Stimulated activated memory B cell treated with anti-CD40 and anti-IgM and Interleukin-4, amounts not matched to agents 10 μg/mL and 1 μg/mL and 100 μg/mL, for 72 hours (primary cell): ENCODE measurements around the gene CFAP65.

Experiments used
- ATAC-seq: fragments of 150-1000 bp; cut with Tn5 transposase; 2 replicates; pipeline ENCODE4 v1.10.0; 2021
- H3K27ac Mint-ChIP-seq: one replicate; pipeline ENCODE4 v1.8.0; 2022; ENCODE audit warnings: mild to moderate bottlenecking, mixed read lengths
- H3K27me3 Mint-ChIP-seq: one replicate; pipeline ENCODE4 v1.8.0; 2022; ENCODE audit warnings: mixed read lengths
- H3K36me3 Mint-ChIP-seq: one replicate; pipeline ENCODE4 v1.8.0; 2022; ENCODE audit warnings: mixed read lengths
- H3K4me1 Mint-ChIP-seq: one replicate; pipeline ENCODE4 v1.8.0; 2022; ENCODE audit warnings: mixed read lengths
- H3K4me3 Mint-ChIP-seq: one replicate; pipeline ENCODE4 v1.8.0; 2022; ENCODE audit warnings: mild to moderate bottlenecking, moderate library complexity, mixed read lengths
- H3K9me3 Mint-ChIP-seq: one replicate; pipeline ENCODE4 v1.8.0; 2022; ENCODE audit warnings: mixed read lengths

The CFAP65 gene

DNA sequence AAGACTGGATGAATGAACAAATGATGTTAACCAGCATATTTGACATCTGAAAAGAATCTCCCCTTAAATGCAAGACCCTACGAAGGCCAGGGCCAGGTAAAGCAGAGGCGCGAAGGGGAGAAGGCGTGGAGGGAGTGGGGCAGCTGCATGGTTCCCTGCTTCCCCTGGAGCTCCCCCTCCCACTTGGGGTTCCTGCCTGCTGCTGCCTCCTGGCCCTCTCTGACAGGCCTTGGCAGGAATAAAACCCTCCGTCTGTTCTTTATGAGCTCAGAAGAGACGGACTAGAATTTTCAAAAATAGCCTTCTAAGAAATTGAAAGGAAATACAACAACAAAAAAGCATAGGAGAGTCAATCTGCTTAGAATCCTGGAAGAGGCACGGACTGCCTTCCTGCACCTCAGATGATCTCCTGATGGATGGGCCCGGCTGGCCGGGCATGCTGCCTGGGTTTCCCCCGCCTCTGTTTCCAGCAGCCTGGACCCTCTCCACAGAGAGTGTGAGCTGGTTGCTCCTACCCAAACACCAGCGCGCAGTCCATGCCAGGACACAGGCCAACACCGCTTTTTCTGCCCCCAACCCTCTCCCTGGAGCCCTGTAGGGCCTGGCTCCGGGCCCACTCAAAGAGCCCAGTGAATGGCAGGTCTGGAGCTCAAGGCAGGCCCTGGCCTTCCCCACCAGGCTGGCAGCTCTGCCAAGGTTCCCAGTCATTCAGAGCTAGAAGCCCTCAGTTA lies 23.9 kb downstream of the CFAP65 start:
- no peak overlapping the region for H3K27ac Mint-ChIP-seq
- H3K4me3 Mint-ChIP-seq = no peak overlapping the region
- ATAC-seq = no peak
- no peaks in the 10 kb centered on the region for H3K36me3 Mint-ChIP-seq
- H3K4me1 Mint-ChIP-seq = no peaks in the 10 kb centered on the region
- H3K27me3 Mint-ChIP-seq = peaks cover 63% of the 10 kb centered on the region
- H3K9me3 Mint-ChIP-seq = no peaks in the 10 kb centered on the region

- no peak overlapping the region for H3K4me3 Mint-ChIP-seq
- H3K4me1 Mint-ChIP-seq = no peaks in the 10 kb centered on the region
- no peaks in the 10 kb centered on the region for H3K9me3 Mint-ChIP-seq
- no peaks in the 10 kb centered on the region for H3K36me3 Mint-ChIP-seq
- H3K27ac Mint-ChIP-seq = no peak overlapping the region
- no peak for ATAC-seq
- peaks cover 61% of the 10 kb centered on the region for H3K27me3 Mint-ChIP-seq
Observed at GRCh38 chr2:219016721-219017120, 24.6 kb downstream of the CFAP65 start.

GRCh38 chr2:219010873-219011272 lies 30.4 kb downstream of the CFAP65 start:
- no peak for ATAC-seq
- Mint-ChIP-seq H3K4me3 (no peak overlapping the region), H3K36me3 (no peaks in the 10 kb centered on the region), H3K9me3 (no peaks in the 10 kb centered on the region), H3K27ac (no peak overlapping the region), H3K27me3 (peaks cover 73% of the 10 kb centered on the region), H3K4me1 (no peaks in the 10 kb centered on the region)

DNA sequence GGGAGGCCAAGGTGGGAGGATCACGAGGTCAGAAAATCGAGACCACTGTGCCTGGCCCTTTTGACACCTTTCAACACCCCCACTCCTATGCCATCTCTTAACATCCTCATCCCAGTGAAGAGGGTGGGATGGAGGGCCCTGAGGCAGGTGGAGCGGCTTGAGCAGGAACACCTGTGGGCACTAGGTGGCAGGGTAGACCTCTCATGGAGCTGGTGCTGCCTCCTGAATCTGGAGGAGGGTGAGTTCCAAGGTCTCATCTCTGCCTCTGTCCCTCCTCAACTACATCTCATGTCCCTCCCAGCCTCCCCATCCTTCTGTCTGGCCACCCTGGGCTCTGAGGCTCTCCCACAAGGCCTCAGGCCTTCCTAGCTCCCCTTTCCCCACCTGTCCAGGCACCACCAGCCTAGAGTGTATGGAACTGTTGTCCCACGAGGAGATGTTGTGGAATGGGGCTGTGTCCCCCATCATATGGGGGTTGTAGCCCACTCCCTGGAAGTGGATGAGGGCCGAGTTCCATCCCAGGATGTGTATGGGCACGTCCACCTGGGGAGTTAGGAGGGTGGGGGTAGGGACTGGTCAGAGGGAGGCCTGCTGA lies 31.1 kb downstream of the CFAP65 start:
- Mint-ChIP-seq H3K27ac (no peak overlapping the region), H3K4me3 (no peak overlapping the region), H3K9me3 (no peaks in the 10 kb centered on the region), H3K4me1 (no peaks in the 10 kb centered on the region), H3K27me3 (peaks cover 79% of the 10 kb centered on the region), H3K36me3 (no peaks in the 10 kb centered on the region)
- ATAC-seq = peak; percentile 14

DNA sequence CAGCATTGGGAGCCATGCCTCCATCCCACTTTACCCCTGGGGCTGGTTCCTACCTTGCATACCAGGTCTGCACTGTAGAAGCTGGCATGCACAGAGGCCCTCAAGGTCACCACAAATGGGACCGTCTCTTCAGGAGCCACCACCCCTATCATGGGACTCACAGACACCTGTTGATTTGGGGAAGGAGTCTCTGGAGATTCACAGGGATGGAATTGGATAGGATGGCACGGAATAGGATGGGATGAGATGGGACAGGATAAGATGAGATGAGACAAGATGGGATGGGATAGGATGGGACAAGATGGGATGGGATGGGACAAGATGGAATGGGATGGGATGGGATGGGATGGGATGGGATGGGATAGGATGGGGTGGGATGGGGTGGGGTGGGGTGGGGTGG lies 32.0 kb downstream of the CFAP65 start:
- no peak for ATAC-seq
- Mint-ChIP-seq H3K4me3 (no peak overlapping the region), H3K27ac (no peak overlapping the region), H3K27me3 (peaks cover 81% of the 10 kb centered on the region), H3K36me3 (no peaks in the 10 kb centered on the region), H3K9me3 (no peaks in the 10 kb centered on the region), H3K4me1 (peaks cover under 1% of the 10 kb centered on the region)

DNA sequence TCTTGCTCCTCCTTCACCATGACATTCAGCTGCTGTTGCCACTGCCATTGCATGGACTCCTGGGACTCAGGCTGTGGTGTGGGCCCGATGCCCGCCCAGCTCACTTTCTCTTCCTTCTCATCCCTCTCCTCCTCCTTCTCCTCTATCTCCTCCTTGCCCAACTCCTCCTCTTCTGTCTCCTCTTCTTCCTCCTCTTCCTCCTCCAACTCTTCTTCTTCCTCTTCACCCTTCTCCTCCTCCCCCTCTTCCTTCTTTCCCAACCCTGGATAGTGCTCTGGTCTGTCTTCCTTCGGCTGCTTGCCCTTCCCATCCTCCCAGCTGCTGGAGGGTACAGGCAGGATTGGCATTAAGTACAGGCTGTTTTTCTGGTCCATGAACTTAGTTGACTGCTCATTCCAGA lies 37.3 kb downstream of the CFAP65 start:
- ATAC-seq = no peak
- no peak overlapping the region for H3K27ac Mint-ChIP-seq
- no peaks in the 10 kb centered on the region for H3K36me3 Mint-ChIP-seq
- peaks cover 90% of the 10 kb centered on the region for H3K27me3 Mint-ChIP-seq
- no peaks in the 10 kb centered on the region for H3K9me3 Mint-ChIP-seq
- H3K4me1 Mint-ChIP-seq = peaks cover 27% of the 10 kb centered on the region
- H3K4me3 Mint-ChIP-seq = no peak overlapping the region

- Mint-ChIP-seq H3K9me3 (no peaks in the 10 kb centered on the region), H3K36me3 (no peaks in the 10 kb centered on the region), H3K27ac (no peak overlapping the region), H3K4me1 (peaks cover 27% of the 10 kb centered on the region), H3K27me3 (peaks cover 88% of the 10 kb centered on the region), H3K4me3 (no peak overlapping the region)
- ATAC-seq = no peak
Observed at GRCh38 chr2:219003267-219003634, 38.1 kb downstream of the CFAP65 start.

DNA sequence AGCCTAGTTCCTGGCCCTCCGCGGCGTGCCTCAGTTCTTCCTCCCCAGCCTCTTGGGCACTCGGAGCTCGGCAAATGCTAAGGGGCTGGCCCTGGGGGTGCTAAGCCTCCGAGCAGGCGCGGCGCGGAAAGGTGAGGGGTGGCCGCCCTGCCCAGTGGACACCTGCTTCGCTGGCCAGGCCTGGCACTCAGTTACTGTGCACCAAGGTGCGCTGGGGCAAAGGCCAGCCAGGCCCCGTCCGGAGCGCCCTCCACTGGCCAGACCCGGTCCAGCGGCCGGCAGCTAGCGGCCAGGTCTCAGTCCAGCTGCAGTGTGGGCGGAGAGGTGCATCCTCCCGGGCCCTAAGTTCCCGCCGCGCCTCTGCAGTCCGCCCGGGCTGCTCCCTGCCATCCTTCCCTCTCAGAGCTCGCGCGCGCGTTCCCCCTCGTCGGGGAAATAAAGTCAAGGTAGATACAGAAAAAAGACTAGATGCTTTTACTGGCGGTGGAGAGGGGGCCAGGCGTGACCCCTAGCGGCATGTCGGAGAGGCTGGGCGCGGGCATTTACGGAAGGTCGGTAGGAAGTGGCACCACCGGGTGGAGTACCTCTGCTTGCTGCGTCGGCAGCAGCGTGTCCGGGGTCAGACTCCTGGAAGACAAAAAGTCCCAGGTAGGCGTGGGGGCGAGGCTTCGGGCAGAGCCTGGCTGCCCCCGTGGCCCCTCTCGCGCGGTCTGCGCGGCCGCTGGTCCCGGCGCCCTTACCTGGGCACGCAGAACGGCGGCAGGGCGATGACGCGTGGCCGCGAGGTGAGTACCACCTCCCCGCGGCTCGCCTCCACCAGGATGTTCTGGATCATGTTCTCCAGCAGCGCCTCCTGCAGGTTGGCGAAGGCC lies 38.7 kb downstream of the CFAP65 start:
- peaks cover 27% of the 10 kb centered on the region for H3K4me1 Mint-ChIP-seq
- peaks cover 88% of the 10 kb centered on the region for H3K27me3 Mint-ChIP-seq
- H3K9me3 Mint-ChIP-seq = no peaks in the 10 kb centered on the region
- ATAC-seq = no peak
- H3K4me3 Mint-ChIP-seq = peak overlapping the region; percentile 65
- no peak overlapping the region for H3K27ac Mint-ChIP-seq
- H3K36me3 Mint-ChIP-seq = no peaks in the 10 kb centered on the region

- Mint-ChIP-seq H3K36me3 (no peaks in the 10 kb centered on the region), H3K27me3 (peaks cover 88% of the 10 kb centered on the region), H3K4me1 (peaks cover 27% of the 10 kb centered on the region), H3K27ac (no peak overlapping the region), H3K9me3 (no peaks in the 10 kb centered on the region), H3K4me3 (peak overlapping the region; percentile 46)
- peak; percentile 40 for ATAC-seq
Observed at GRCh38 chr2:219001577-219002394, 39.5 kb downstream of the CFAP65 start.

- peaks cover 88% of the 10 kb centered on the region for H3K27me3 Mint-ChIP-seq
- no peaks in the 10 kb centered on the region for H3K36me3 Mint-ChIP-seq
- no peak for ATAC-seq
- no peak overlapping the region for H3K4me3 Mint-ChIP-seq
- no peak overlapping the region for H3K27ac Mint-ChIP-seq
- no peaks in the 10 kb centered on the region for H3K9me3 Mint-ChIP-seq
- peaks cover 27% of the 10 kb centered on the region for H3K4me1 Mint-ChIP-seq
Observed at GRCh38 chr2:219001100-219001576, 40.2 kb downstream of the CFAP65 start.

- Mint-ChIP-seq H3K4me1 (peaks cover 27% of the 10 kb centered on the region), H3K36me3 (no peaks in the 10 kb centered on the region), H3K27ac (no peak overlapping the region), H3K27me3 (peaks cover 88% of the 10 kb centered on the region), H3K9me3 (no peaks in the 10 kb centered on the region), H3K4me3 (no peak overlapping the region)
- no peak for ATAC-seq
Observed at GRCh38 chr2:219000569-219000960, 40.8 kb downstream of the CFAP65 start.

DNA sequence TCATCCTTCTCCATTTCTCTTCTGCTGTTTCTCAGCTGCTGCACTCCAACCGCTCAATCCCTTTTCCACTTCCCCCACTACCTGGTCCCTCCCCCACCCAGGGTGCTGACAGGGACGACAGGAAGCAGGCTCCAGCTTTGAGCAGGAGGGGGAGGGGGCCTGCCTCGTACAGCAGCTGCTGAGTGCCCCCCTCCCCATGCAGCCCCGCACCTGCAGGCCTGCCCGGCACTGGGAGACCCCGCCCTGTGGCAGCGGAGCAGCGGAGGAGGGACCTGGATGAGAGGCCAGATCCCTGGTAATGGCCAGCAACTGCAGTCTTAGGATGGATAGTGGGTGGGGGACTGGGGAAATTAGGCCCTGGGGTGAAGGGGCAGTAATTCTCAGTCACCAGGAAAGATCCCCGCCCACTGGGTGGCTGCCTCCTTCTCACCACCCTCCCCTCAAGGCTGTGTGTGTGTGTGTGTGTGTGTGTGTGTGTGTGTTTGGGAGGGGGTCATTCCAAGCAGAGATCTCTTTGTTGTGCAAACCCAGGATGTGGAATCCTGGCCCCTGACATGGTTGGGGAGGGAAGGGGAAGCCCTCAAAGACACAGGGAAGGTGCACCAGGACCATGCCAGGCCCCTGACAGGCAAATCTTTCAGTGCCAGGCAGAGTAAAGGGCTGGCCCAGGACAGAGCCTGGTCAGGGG lies 41.3 kb downstream of the CFAP65 start:
- no peak for ATAC-seq
- H3K9me3 Mint-ChIP-seq = no peaks in the 10 kb centered on the region
- H3K27ac Mint-ChIP-seq = no peak overlapping the region
- H3K4me3 Mint-ChIP-seq = no peak overlapping the region
- H3K27me3 Mint-ChIP-seq = peaks cover 88% of the 10 kb centered on the region
- H3K4me1 Mint-ChIP-seq = peaks cover 27% of the 10 kb centered on the region
- H3K36me3 Mint-ChIP-seq = no peaks in the 10 kb centered on the region

DNA sequence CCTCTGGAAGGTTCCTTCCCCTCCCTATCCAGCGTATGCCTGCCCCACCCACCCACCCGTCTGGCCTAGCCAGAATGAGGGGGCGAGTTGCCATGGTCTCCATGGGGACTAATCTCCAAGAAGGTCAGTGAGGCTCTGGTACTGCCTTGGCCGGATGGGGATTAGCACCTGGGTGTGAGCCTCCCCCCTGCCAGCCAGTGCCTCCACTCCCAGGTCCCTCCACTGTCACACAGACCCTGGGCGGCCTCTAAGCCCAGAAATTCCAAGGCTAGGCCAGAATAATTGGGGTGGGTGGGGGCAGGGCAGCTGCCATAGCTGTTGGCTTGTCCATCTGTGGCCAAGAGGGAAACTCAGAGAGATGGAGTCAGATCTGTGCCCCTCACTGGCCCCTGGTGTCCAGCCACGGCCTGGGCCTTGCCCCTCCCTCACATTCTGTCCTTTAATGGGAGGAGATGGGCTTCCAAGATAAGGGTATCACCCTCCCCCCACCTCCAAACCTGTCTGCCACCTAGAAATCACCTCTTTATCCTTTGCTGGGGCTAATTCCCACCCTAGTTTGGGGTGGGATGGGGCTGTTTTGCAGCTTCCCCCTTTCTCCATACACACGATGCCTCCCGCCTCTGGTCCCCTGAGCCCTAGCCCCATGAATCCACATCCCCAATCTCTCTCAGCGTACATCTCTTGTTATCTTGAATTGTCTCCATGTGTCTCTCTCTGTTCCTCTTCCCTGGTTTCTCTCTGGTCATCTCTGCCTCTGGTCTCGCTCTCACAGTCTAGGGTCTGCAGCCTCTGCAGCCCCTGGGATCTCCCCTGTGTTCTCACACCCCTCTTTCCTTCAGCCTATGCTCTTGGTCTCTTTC lies 42.1 kb downstream of the CFAP65 start:
- Mint-ChIP-seq H3K36me3 (no peaks in the 10 kb centered on the region), H3K27me3 (peaks cover 87% of the 10 kb centered on the region), H3K27ac (no peak overlapping the region), H3K9me3 (no peaks in the 10 kb centered on the region), H3K4me1 (peaks cover 26% of the 10 kb centered on the region), H3K4me3 (no peak overlapping the region)
- ATAC-seq = no peak
